A673 (cell line): ENCODE results near the gene NRAP. TPM values are rescaled to one million over a fixed set of nuclear protein-coding genes. Genes with fewer than 3 reads are reported as not detected.

Experiments
- BruUV-seq: library from RNA; stranded (reverse); fragments of 400-500 nt; replicated peaks from 2 replicates; lab custom pipeline; 2021; lab: Mats Ljungman, UMichigan
- CTCF ChIA-PET: fragments of 300-600 bp; sonication (Branson Sonifier 250); formaldehyde crosslinking; loops from one replicate; lab custom pipeline; 2022; ENCODE audit warnings: antibody characterized with exemption; lab: Charles Lee
- POLR2A ChIA-PET: fragments of 300-600 bp; sonication (Branson Sonifier 250); formaldehyde crosslinking; loops from one replicate; lab custom pipeline; 2022; ENCODE audit warnings: antibody characterized with exemption; ENCODE audit not compliant: low non-redundant PET; lab: Charles Lee
- DNase-seq: peaks from one replicate; pipeline ENCODE4 v3.0.0-alpha.2; 2015; ENCODE audit warnings: low spot score
- H3K27ac ChIP-seq: fragments of 200-600 bp; sonication (generic); 2 replicates; pipeline ENCODE4 v1.5.1; 2016; ENCODE audit warnings: mixed run types, low read depth, mild to moderate bottlenecking, mixed read lengths, antibody characterized with exemption, low read length; ENCODE audit not compliant: poor library complexity, severe bottlenecking
- H3K27me3 ChIP-seq: fragments of 200-600 bp; sonication (generic); replicated peaks from 2 replicates; pipeline ENCODE4 v1.6.1; 2017; ENCODE audit warnings: mixed run types, low read depth, mild to moderate bottlenecking, mixed read lengths, antibody characterized with exemption, low read length; ENCODE audit not compliant: insufficient read depth, poor library complexity
- H3K36me3 ChIP-seq: fragments of 200-600 bp; sonication (generic); 2 replicates; pipeline ENCODE4 v1.6.1; 2016; ENCODE audit warnings: mixed run types, mild to moderate bottlenecking, mixed read lengths, antibody characterized with exemption, low read length; ENCODE audit not compliant: insufficient read depth, poor library complexity, severe bottlenecking
- H3K4me1 ChIP-seq: fragments of 200-600 bp; sonication (generic); 2 replicates; pipeline ENCODE4 v1.6.1; 2017; ENCODE audit warnings: mixed run types, mild to moderate bottlenecking, mixed read lengths, antibody characterized with exemption, low read length; ENCODE audit not compliant: insufficient read depth, poor library complexity, severe bottlenecking
- H3K4me3 ChIP-seq: fragments of 200-600 bp; sonication (generic); 2 replicates; pipeline ENCODE4 v1.5.1; 2016; ENCODE audit warnings: low read depth, mixed run types, mild to moderate bottlenecking, mixed read lengths, low read length; ENCODE audit not compliant: poor library complexity, severe bottlenecking
- H3K9me3 ChIP-seq: fragments of 200-600 bp; sonication (generic); 2 replicates; pipeline ENCODE4 v1.6.1; 2016; ENCODE audit warnings: mixed run types, low read depth, mild to moderate bottlenecking, mixed read lengths, antibody characterized with exemption, low read length; ENCODE audit not compliant: poor library complexity, severe bottlenecking
- CTCF ChIP-seq: fragments of 300-800, 200-600 bp; sonication (generic); conservative IDR thresholded peaks from 2 replicates; pipeline ENCODE4 v1.5.1; 2017; ENCODE audit warnings: low read depth, mild to moderate bottlenecking, antibody characterized with exemption, low read length, moderate library complexity, mixed read lengths
- EZH2 ChIP-seq: fragments of 200-600 bp; sonication (generic); IDR thresholded peaks from 2 replicates; pipeline ENCODE4 v1.6.1; 2017; ENCODE audit warnings: borderline replicate concordance, low read depth, mild to moderate bottlenecking, mixed read lengths, antibody characterized with exemption, low read length; ENCODE audit not compliant: poor library complexity, severe bottlenecking
- intact Hi-C: fragments of 100-400 bp; cut with micrococcal nuclease; formaldehyde crosslinking; loops from one replicate; pipeline ENCODE4 v1.10.0; 2022; ENCODE audit not compliant: unreplicated experiment
- total RNA-seq: library from RNA; stranded (reverse); gene quantifications from 2 replicates; pipeline ENCODE4 v1.2.3, GENCODE V29; 2021

Gene NRAP
- total RNA-seq, 1 experiment from 2014 or later = 0.34 TPM

- CTCF ChIA-PET = no interaction called here
- intact Hi-C loops = no loop called here
- POLR2A ChIA-PET = no interaction called here
- no peak for TF ChIP-seq EZH2
- no peak for TF ChIP-seq CTCF
- peak; percentile 78 for DNase-seq
- BruUV-seq = no TSS peak
- H3K4me1 ChIP-seq = peaks cover 22% of the 10 kb centered on the region
- H3K4me3 ChIP-seq = no peak overlapping the region
- no peaks in the 10 kb centered on the region for H3K36me3 ChIP-seq
- no peaks in the 10 kb centered on the region for H3K27me3 ChIP-seq
- peak overlapping the region; percentile 52 for H3K27ac ChIP-seq
- H3K9me3 ChIP-seq = no peaks in the 10 kb centered on the region
These were observed 114.0 kb downstream of the NRAP start for GRCh38 chr10:113549856-113550255.

DNA sequence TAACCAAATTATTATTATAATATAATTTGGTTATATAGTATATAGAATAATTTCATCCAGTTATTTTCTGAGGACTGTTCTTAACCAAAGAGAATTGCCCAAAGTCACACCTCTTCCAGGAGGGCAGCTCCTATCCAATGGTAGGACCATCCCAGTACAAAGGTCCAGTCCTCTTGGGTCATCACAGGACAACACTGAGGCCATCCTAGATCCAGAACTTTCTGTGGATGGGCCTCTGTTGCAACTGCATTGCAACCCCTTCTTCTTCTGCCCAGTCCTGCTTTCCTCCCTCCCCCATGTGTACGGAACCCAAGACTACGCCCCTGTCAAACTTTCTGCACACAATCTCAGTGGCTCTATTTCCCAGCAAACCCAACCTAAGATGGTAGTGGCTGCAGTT lies 116.4 kb downstream of the NRAP start:
- Histone ChIP-seq H3K27me3 (no peaks in the 10 kb centered on the region), H3K4me3 (no peak overlapping the region), H3K9me3 (no peaks in the 10 kb centered on the region), H3K27ac (no peak overlapping the region), H3K36me3 (no peaks in the 10 kb centered on the region), H3K4me1 (peaks cover 19% of the 10 kb centered on the region)
- POLR2A ChIA-PET = no interaction called here
- intact Hi-C loops = no loop called here
- no TSS peak for BruUV-seq
- CTCF ChIA-PET = no interaction called here
- DNase-seq = no peak
- TF ChIP-seq CTCF (no peak), EZH2 (no peak)

DNA sequence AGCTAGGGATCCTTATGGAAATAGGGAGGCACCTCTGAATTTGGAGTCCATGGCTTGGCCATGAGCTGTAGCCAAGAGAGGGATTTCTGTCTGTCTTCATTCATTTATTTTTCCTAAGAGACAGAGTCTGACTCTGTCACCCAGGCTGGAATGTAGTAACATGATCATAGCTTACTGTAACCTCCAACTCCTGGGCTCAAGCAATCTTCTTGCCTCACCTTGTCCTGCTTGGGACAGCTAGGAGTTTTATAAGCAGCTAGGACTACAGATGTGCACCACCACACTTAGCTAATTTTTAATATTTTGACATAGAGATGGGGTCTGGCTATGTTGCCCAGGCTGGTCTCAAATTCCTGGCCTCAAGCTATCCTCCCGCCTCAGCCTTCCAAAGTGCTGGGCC lies 119.4 kb downstream of the NRAP start:
- intact Hi-C loops = no loop called here
- TF ChIP-seq CTCF (no peak), EZH2 (no peak)
- Histone ChIP-seq H3K27me3 (no peaks in the 10 kb centered on the region), H3K36me3 (no peaks in the 10 kb centered on the region), H3K4me1 (peaks cover under 1% of the 10 kb centered on the region), H3K27ac (no peak overlapping the region), H3K9me3 (no peaks in the 10 kb centered on the region), H3K4me3 (no peak overlapping the region)
- no TSS peak for BruUV-seq
- ChIA-PET POLR2A (no interaction called here), CTCF (no interaction called here)
- DNase-seq = no peak
